IMR-90 (cell line): ENCODE measurements around the gene HNRNPAB.

Experiments used
- BHLHE40 ChIP-seq: fragments of 150-350 bp; IDR thresholded peaks from 2 replicates; pipeline ENCODE4 v1.6.1; 2016; ENCODE audit warnings: mild to moderate bottlenecking, low read depth, low read length
- CEBPB ChIP-seq: IDR thresholded peaks from 2 replicates; pipeline ENCODE4 v1.6.1; 2012; ENCODE audit warnings: low read depth, low read length, improper control_type of control experiment
- CHD1 ChIP-seq: IDR thresholded peaks from 2 replicates; pipeline ENCODE4 v1.6.1; 2012; ENCODE audit warnings: low read depth, low read length, improper control_type of control experiment
- FOS ChIP-seq: fragments of 150-350 bp; IDR thresholded peaks from 2 replicates; pipeline ENCODE4 v1.6.1; 2016; ENCODE audit warnings: low read depth, low read length
- MAFK ChIP-seq: IDR thresholded peaks from 2 replicates; pipeline ENCODE4 v1.6.1; 2012; ENCODE audit warnings: low read depth, low read length, improper control_type of control experiment
- MXI1 ChIP-seq: IDR thresholded peaks from 2 replicates; pipeline ENCODE4 v1.6.1; 2012; ENCODE audit warnings: low read depth, mild to moderate bottlenecking, low read length, moderate library complexity, borderline replicate concordance
- NFE2L2 ChIP-seq: fragments of 150-350 bp; IDR thresholded peaks from 2 replicates; pipeline ENCODE4 v1.6.1; 2016; ENCODE audit warnings: low read depth, mild to moderate bottlenecking, low read length
- POLR2A ChIP-seq: IDR thresholded peaks from 2 replicates; pipeline ENCODE4 v1.6.1; 2012; ENCODE audit warnings: mild to moderate bottlenecking, low read depth, low read length
- RAD21 ChIP-seq: IDR thresholded peaks from 2 replicates; pipeline ENCODE4 v1.6.1; 2012; ENCODE audit warnings: low read length, improper control_type of control experiment
- RFX5 ChIP-seq: IDR thresholded peaks from 2 replicates; pipeline ENCODE4 v1.8.0; 2012; ENCODE audit warnings: low read depth, mild to moderate bottlenecking, low read length, moderate library complexity
- SMC3 ChIP-seq: fragments of 150-350 bp; IDR thresholded peaks from 2 replicates; pipeline ENCODE4 v1.6.1; 2016; ENCODE audit warnings: low read depth, mild to moderate bottlenecking, antibody characterized with exemption, low read length, moderate library complexity
- TF ChIP-seq, protein P1 (sequence below): conservative IDR thresholded peaks from 2 replicates; pipeline ENCODE4 v1.5.1; 2012; ENCODE audit warnings: mild to moderate bottlenecking, low read depth, low read length, improper control_type of control experiment
- TF ChIP-seq, protein P2 (sequence below): fragments of 150-350 bp; IDR thresholded peaks from 2 replicates; pipeline ENCODE4 v1.6.1; 2016; ENCODE audit warnings: low read depth, mild to moderate bottlenecking, low read length, moderate library complexity, borderline replicate concordance
- TF ChIP-seq, protein P3 (sequence below): fragments of 150-350 bp; IDR thresholded peaks from 2 replicates; pipeline ENCODE4 v1.6.1; 2017; ENCODE audit warnings: mild to moderate bottlenecking, antibody characterized with exemption, low read length, low read depth

DNA sequence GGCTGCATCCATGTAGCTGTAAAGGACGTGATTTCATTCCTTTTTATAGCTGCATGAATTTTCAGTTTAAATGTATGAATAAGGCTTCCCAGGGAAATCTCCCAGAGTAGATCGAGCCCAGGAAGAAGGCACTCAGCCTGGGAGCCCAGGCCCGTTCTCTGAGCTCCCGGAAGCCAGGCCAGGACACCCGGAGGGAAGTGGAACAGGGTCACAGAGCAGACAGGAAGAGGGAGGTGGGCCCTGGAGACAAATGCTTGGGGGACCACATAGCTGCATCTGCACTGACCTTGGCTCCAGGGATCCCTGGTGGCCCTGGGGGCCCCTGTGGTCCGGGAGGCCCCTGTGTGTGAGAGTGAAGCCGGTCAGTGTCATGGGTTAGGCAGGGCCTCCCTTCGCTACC lies 47.9 kb downstream of the HNRNPAB start:
- TF ChIP-seq, protein P1, sequence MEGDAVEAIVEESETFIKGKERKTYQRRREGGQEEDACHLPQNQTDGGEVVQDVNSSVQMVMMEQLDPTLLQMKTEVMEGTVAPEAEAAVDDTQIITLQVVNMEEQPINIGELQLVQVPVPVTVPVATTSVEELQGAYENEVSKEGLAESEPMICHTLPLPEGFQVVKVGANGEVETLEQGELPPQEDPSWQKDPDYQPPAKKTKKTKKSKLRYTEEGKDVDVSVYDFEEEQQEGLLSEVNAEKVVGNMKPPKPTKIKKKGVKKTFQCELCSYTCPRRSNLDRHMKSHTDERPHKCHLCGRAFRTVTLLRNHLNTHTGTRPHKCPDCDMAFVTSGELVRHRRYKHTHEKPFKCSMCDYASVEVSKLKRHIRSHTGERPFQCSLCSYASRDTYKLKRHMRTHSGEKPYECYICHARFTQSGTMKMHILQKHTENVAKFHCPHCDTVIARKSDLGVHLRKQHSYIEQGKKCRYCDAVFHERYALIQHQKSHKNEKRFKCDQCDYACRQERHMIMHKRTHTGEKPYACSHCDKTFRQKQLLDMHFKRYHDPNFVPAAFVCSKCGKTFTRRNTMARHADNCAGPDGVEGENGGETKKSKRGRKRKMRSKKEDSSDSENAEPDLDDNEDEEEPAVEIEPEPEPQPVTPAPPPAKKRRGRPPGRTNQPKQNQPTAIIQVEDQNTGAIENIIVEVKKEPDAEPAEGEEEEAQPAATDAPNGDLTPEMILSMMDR, result no peak
- TF ChIP-seq FOS (no peak), POLR2A (no peak), RFX5 (no peak), NFE2L2 (no peak), BHLHE40 (no peak), CHD1 (no peak), MXI1 (no peak), RAD21 (no peak), CEBPB (no peak), SMC3 (no peak), MAFK (no peak)
- TF ChIP-seq, protein P2, sequence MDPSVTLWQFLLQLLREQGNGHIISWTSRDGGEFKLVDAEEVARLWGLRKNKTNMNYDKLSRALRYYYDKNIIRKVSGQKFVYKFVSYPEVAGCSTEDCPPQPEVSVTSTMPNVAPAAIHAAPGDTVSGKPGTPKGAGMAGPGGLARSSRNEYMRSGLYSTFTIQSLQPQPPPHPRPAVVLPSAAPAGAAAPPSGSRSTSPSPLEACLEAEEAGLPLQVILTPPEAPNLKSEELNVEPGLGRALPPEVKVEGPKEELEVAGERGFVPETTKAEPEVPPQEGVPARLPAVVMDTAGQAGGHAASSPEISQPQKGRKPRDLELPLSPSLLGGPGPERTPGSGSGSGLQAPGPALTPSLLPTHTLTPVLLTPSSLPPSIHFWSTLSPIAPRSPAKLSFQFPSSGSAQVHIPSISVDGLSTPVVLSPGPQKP, result no peak
- TF ChIP-seq, protein P3, sequence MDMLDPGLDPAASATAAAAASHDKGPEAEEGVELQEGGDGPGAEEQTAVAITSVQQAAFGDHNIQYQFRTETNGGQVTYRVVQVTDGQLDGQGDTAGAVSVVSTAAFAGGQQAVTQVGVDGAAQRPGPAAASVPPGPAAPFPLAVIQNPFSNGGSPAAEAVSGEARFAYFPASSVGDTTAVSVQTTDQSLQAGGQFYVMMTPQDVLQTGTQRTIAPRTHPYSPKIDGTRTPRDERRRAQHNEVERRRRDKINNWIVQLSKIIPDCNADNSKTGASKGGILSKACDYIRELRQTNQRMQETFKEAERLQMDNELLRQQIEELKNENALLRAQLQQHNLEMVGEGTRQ, result no peak
